Measurements from ENCODE around the gene ZBTB32. TPM values are rescaled to one million over a fixed set of nuclear protein-coding genes. Genes with fewer than 3 reads are reported as not detected.
"Not testable (repeated sequence)": the region's sequence is repeated elsewhere in the genome, so short reads cannot be mapped to it uniquely, and the experiment has no call there.

ZBTB32 gene
- not detected for total RNA-seq
- long read RNA-seq, donor 1 = 0 reads
- long read RNA-seq, donor 2, partial matches to known transcripts = 0 of 1 reads
- long read RNA-seq, donor 2, other reads (novel, unspliced or antisense) = 1 of 1 reads

- intact Hi-C loops (cut with DNase I) = no loop called here
- DNase-seq (ENCODE audit: low spot score) = no peak
Observed at GRCh38 chr19:35704218-35704617, at the start of gene ZBTB32. TSS of gene ZBTB32 (plus strand) at chr19:35704558. CDS start at chr19:35714627, 10,069 bp downstream.

- DNase-seq (ENCODE audit: low spot score); intact Hi-C loops (cut with DNase I): not testable (repeated sequence)
Observed at GRCh38 chr19:35654828-35655227, 49.5 kb upstream of the ZBTB32 start.

- intact Hi-C loops (cut with DNase I) = no loop called here
- no peak for DNase-seq (ENCODE audit: low spot score)
Observed at GRCh38 chr19:35655600-35655999, 48.8 kb upstream of the ZBTB32 start.

- intact Hi-C loops (cut with DNase I) = no loop called here
Observed at GRCh38 chr19:35656700-35657099, 47.7 kb upstream of the ZBTB32 start.

GRCh38 chr19:35657904-35658700, 46.3 kb upstream of the ZBTB32 start:
- DNase-seq (ENCODE audit: low spot score) = no peak
- intact Hi-C loops (cut with DNase I) = no loop called here

More at GRCh38 chr19:35656700-35657099, 47.7 kb upstream of the ZBTB32 start:
- DNase-seq (ENCODE audit: low spot score) = no peak

- intact Hi-C loops (cut with DNase I) = no loop called here
- no peak for DNase-seq (ENCODE audit: low spot score)
Observed at GRCh38 chr19:35661995-35662340, 42.4 kb upstream of the ZBTB32 start.

- intact Hi-C loops (cut with DNase I) = no loop called here
- DNase-seq (ENCODE audit: low spot score) = no peak
Observed at GRCh38 chr19:35663981-35664380, 40.4 kb upstream of the ZBTB32 start.

- no peak for DNase-seq (ENCODE audit: low spot score)
- intact Hi-C loops (cut with DNase I) = no loop called here
Observed at GRCh38 chr19:35665157-35665556, 39.2 kb upstream of the ZBTB32 start.

- DNase-seq (ENCODE audit: low spot score) = no peak
- intact Hi-C loops (cut with DNase I) = no loop called here
Observed at GRCh38 chr19:35665604-35666003, 38.8 kb upstream of the ZBTB32 start.

- intact Hi-C loops (cut with DNase I) = no loop called here
- no peak for DNase-seq (ENCODE audit: low spot score)
Observed at GRCh38 chr19:35666251-35666913, 38.0 kb upstream of the ZBTB32 start, which contains the start of gene UPK1A. TSS of gene UPK1A (plus strand) at chr19:35666517. CDS start at chr19:35666813, 296 bp downstream.

GRCh38 chr19:35669566-35669965, 34.8 kb upstream of the ZBTB32 start:
- intact Hi-C loops (cut with DNase I) = no loop called here
- DNase-seq (ENCODE audit: low spot score) = no peak

- no peak for DNase-seq (ENCODE audit: low spot score)
- intact Hi-C loops (cut with DNase I) = no loop called here
Observed at GRCh38 chr19:35669974-35670373, 34.4 kb upstream of the ZBTB32 start.

- intact Hi-C loops (cut with DNase I) = no loop called here
- DNase-seq (ENCODE audit: low spot score) = no peak
Observed at GRCh38 chr19:35670686-35671085, 33.7 kb upstream of the ZBTB32 start.

- no peak for DNase-seq (ENCODE audit: low spot score)
- intact Hi-C loops (cut with DNase I) = no loop called here
Observed at GRCh38 chr19:35671818-35672217, 32.5 kb upstream of the ZBTB32 start.

GRCh38 chr19:35673121-35673804, 31.1 kb upstream of the ZBTB32 start:
- no peak for DNase-seq (ENCODE audit: low spot score)

GRCh38 chr19:35675589-35676140, 28.7 kb upstream of the ZBTB32 start:
- no peak for DNase-seq (ENCODE audit: low spot score)
- intact Hi-C loops (cut with DNase I) = loop anchor here in 1 of 2 donors (5.0 kb wide), 1 partner anchor 118 kb away; no protein-coding TSS in a partner anchor

More at GRCh38 chr19:35673121-35673804, 31.1 kb upstream of the ZBTB32 start:
- intact Hi-C loops (cut with DNase I) = no loop called here

- DNase-seq (ENCODE audit: low spot score) = no peak
- intact Hi-C loops (cut with DNase I) = no loop called here
Observed at GRCh38 chr19:35689836-35690235, 14.5 kb upstream of the ZBTB32 start.

GRCh38 chr19:35691106-35691505, 13.3 kb upstream of the ZBTB32 start:
- DNase-seq (ENCODE audit: low spot score); intact Hi-C loops (cut with DNase I): not testable (repeated sequence)

GRCh38 chr19:35692010-35692409, 12.3 kb upstream of the ZBTB32 start:
- intact Hi-C loops (cut with DNase I) = no loop called here
- no peak for DNase-seq (ENCODE audit: low spot score)

GRCh38 chr19:35693422-35693821, 10.9 kb upstream of the ZBTB32 start:
- no peak for DNase-seq (ENCODE audit: low spot score)
- intact Hi-C loops (cut with DNase I) = no loop called here
